RKO (cell line): Measurements from ENCODE around the gene PACSIN1.
"Not testable (repeated sequence)": the region's sequence is repeated elsewhere in the genome, so short reads cannot be mapped to it uniquely, and the experiment has no call there.

ENCODE experiments used
- DNase-seq: peaks from one replicate; pipeline ENCODE4 v3.0.0-alpha.2; 2016; ENCODE audit warnings: low spot score

The PACSIN1 gene

GRCh38 chr6:34485321-34486060 lies 19.6 kb downstream of the PACSIN1 start:
- no peak for DNase-seq

GRCh38 chr6:34486106-34486740 lies 20.3 kb downstream of the PACSIN1 start:
- DNase-seq = no peak

DNA sequence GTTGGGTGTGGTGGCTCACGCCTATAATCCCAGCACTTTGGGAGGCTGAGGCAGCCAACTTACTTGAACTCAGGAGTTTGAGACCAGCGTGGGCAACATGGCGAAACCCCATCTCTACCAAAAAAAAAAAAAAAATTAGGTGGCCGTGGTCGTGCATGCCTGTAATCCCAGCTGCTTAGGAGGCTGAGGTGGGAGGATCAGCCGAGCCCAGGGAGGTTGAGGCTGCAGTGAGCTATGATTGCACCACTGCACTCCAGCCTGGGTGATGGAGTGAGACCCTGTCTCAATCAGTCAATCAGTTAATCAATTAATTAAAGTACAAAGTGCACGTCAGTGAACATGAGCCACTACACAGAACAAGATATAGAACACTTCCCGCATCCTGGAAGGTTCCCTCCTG lies 21.0 kb downstream of the PACSIN1 start:
- not testable (repeated sequence) for DNase-seq

- no peak for DNase-seq
Observed at GRCh38 chr6:34487536-34487935, 21.7 kb downstream of the PACSIN1 start.

GRCh38 chr6:34489207-34489805 lies 23.4 kb downstream of the PACSIN1 start:
- DNase-seq = no peak

DNA sequence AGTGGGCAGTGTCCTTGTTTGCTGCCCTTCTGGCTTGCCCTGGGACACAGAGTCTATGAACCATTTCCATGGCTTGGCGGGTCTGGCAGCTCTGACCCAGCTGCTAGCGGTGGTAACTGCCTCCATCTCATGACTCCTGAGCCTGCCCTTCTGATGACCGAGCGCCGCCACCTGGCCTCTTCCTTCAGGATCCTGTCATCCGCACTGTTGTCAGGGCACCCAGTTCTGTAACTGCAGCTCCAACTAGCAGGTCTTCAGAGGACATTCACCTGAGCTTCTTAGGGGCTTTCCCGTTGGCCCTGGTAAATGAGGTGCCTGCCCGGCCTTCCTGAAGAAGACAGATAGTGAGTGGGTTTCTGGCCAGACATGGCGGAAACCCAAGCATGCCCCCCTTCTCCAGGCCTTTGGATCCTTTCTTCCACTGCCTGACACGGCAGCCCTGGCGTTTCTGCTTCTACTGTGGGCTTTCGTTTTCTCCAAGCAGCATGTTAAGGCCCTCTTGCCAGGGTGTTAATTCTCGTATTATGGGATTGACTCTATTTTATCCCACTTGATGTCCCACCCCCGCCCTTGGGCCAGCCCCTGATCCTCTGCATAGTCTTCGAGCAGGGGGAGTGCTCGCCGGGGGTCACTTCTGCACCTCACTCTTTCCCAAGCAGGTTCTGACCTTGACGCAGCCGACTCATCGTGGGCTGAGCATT lies 24.7 kb downstream of the PACSIN1 start:
- no peak for DNase-seq

GRCh38 chr6:34491091-34491430 lies 25.2 kb downstream of the PACSIN1 start:
- DNase-seq = no peak

GRCh38 chr6:34493344-34493743 lies 27.5 kb downstream of the PACSIN1 start:
- DNase-seq = no peak

- DNase-seq = no peak
Observed at GRCh38 chr6:34494973-34495372, 29.1 kb downstream of the PACSIN1 start.

DNA sequence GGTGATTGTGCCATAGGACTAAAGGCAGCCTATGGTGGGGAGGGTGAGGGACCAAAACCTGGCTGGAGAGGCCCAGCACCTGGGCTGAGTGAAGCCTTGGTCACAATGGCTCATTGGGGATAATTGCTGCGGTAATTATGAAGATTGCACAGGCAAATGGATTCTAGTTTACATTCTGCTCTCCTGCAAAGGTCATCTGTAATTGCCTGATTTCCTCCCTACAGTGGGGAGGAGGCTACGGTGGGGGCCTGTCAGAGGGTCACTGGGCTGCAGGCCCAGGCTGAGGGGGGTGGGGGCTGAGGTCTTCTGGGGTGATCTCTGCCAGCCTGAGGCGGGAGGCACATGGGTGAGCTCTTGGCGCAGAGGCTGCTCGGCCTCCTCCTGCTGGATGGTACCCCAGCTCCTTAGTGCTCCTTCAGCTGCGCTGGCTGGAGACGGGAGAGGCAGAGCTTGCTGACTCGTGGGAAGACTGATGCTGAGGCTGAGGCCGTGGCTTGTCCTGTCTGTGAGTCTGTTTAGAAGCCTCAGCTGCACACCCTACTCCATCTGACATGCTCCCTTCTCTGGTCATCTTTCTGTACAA lies 30.3 kb downstream of the PACSIN1 start:
- no peak for DNase-seq

- no peak for DNase-seq
Observed at GRCh38 chr6:34497411-34497810, 31.5 kb downstream of the PACSIN1 start.

GRCh38 chr6:34506718-34507117 lies 40.8 kb downstream of the PACSIN1 start:
- no peak for DNase-seq

GRCh38 chr6:34508425-34508824 lies 42.5 kb downstream of the PACSIN1 start:
- DNase-seq = no peak

DNA sequence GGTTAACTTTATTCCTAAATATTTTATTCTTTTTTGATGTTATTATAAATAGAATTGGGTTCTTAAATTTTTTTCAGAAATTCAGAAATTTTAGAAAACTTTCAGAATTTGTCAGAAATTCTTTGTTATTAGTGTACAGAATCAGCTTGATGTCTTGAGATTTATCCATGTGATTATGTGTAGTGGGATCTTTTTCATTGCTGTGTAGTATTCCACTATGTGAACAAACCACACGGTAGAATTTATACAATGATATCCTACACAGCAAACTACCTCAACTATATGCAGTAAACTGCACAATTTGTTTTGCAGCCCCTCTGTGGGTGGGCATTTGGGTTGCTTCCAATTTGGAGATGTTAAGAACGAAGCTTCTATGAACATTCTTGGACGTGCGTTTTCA lies 43.9 kb downstream of the PACSIN1 start:
- no peak for DNase-seq

DNA sequence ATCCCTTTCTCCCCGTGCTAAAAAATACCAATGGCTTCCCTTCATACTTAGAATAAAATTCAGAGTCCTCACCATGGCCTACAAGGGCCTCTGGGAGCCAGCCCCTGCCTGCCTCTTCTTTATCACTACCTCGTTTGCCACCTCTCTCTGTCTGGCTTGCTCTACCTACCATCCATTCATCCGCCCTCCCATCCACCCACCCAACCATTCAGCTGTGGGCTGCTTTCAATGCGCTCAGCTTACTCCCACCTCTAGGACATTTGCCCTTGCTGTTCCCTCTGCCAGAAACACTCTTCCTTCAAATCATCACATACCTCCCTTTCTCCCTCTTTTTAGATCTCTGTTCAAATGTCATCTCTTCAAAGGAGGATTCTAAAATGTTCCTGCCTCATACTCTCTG lies 44.4 kb downstream of the PACSIN1 start:
- no peak for DNase-seq

GRCh38 chr6:34511214-34511914 lies 45.5 kb downstream of the PACSIN1 start:
- no peak for DNase-seq

GRCh38 chr6:34511915-34512737 lies 46.2 kb downstream of the PACSIN1 start:
- no peak for DNase-seq

- DNase-seq = no peak
Observed at GRCh38 chr6:34512738-34513115, 46.9 kb downstream of the PACSIN1 start.

DNA sequence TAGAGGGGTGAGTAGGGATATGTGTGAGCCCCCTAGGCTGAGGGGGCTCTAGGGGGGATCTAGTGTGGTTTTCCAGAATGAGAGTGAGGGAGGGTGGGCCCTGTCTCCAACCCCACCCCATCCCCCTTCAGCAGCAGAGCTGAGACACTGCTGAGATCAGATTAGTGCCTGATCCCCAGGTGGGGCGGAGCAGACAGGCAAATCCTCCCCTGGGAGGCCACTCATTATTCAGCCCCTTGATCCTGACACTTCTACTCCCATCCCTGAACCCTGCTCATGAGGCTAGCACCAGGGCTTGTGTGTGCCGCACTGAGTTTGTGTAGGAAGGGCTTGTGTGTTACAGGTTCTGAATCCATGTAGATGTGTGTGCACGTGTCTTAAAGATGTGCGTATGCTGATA lies 47.8 kb downstream of the PACSIN1 start:
- no peak for DNase-seq

DNA sequence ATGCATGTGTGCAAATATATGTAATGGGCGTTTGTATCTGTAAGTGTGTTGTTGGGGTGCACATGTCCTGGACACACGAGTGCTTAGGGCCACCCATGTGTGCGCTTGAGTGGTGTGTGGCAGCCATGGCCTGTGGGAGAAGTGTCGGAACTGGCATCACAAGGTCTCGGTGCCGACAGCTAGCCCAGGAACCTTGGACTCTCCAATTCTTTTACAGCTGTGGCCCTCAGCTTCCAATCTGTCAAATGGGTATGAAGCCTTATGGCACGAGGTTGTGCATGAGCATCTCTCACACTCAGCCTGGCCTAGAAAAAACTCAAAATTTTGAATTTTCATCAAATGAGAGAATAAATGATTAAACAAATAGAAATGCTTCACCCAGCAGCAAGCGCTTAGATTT lies 48.2 kb downstream of the PACSIN1 start:
- no peak for DNase-seq
